Epithelial cell of proximal tubule (primary cell): ENCODE measurements around the gene ZNF93. TPM values are rescaled to one million over a fixed set of nuclear protein-coding genes. Genes with fewer than 3 reads are reported as not detected.
"Not testable (repeated sequence)": the region's sequence is repeated elsewhere in the genome, so short reads cannot be mapped to it uniquely, and the experiment has no call there.

Experiments used
- DNase-seq: peaks from one replicate; pipeline ENCODE4 v3.0.0-alpha.2; 2011; ENCODE audit warnings: low read depth
- H3K4me3 ChIP-seq: 2 replicates; pipeline ENCODE4 v1.5.1; 2011; ENCODE audit warnings: low read depth, mild to moderate bottlenecking, low read length
- CTCF ChIP-seq: conservative IDR thresholded peaks from 2 replicates; pipeline ENCODE4 v1.5.1; 2012; ENCODE audit warnings: low read depth, mild to moderate bottlenecking, low read length
- total RNA-seq: library from RNA; depleted of rRNA; stranded (reverse); fragments of >200 nt; gene quantifications from 2 replicates; pipeline ENCODE4 v1.2.3, GENCODE V29; 2015

Gene ZNF93
- total RNA-seq, 1 donor from 2014 or later = 14.4 TPM

GRCh38 chr19:19911150-19911549 lies 10.4 kb downstream of the ZNF93 start:
- no peak for TF ChIP-seq CTCF
- no peak overlapping the region for H3K4me3 ChIP-seq
- DNase-seq = no peak

- TF ChIP-seq CTCF = no peak
- no peak overlapping the region for H3K4me3 ChIP-seq
- no peak for DNase-seq
Measured at GRCh38 chr19:19914596-19914995, 13.8 kb downstream of the ZNF93 start.

GRCh38 chr19:19930417-19930816 lies 29.7 kb downstream of the ZNF93 start:
- not testable (repeated sequence) for H3K4me3 ChIP-seq, DNase-seq

- DNase-seq, H3K4me3 ChIP-seq: not testable (repeated sequence)
Measured at GRCh38 chr19:19933432-19934314, 32.9 kb downstream of the ZNF93 start.

- no peak overlapping the region for H3K4me3 ChIP-seq
- TF ChIP-seq CTCF = no peak
- DNase-seq = no peak
Measured at GRCh38 chr19:19937403-19937802, 36.7 kb downstream of the ZNF93 start.

GRCh38 chr19:19938449-19938848 lies 37.7 kb downstream of the ZNF93 start:
- no peak for TF ChIP-seq CTCF
- H3K4me3 ChIP-seq = no peak overlapping the region
- no peak for DNase-seq

GRCh38 chr19:19943848-19944582 lies 43.3 kb downstream of the ZNF93 start:
- DNase-seq = no peak
- no peak overlapping the region for H3K4me3 ChIP-seq
- no peak for TF ChIP-seq CTCF

- no peak for DNase-seq
- H3K4me3 ChIP-seq = no peak overlapping the region
- TF ChIP-seq CTCF = no peak
Measured at GRCh38 chr19:19944583-19944880, 43.8 kb downstream of the ZNF93 start.
